ENCODE results near the gene KLHL22. TPM values are rescaled to one million over a fixed set of nuclear protein-coding genes. Genes with fewer than 3 reads are reported as not detected.

KLHL22 gene
- total and polyA plus RNA-seq, 5 donors = 17.9 to 25.8 (median 20.5) TPM

- WGBS = 94% methylated on average over 18 of the region's 18 CpGs
- Histone ChIP-seq H3K27me3 (ENCODE audit: control insufficient read depth, insufficient read depth) (no peaks in the 10 kb centered on the region), H3K4me3 (ENCODE audit: low read length) (no peak overlapping the region), H3K4me1 (ENCODE audit: control insufficient read depth, insufficient read depth, low read length) (no peaks in the 10 kb centered on the region), H3K9me3 (ENCODE audit: control insufficient read depth, low read length) (no peaks in the 10 kb centered on the region), H3K27ac (ENCODE audit: low read length) (no peak overlapping the region)
- no peak for DNase-seq
- no peak for ATAC-seq
- intact Hi-C loops (cut with DNase I) = no loop called here
These were observed 90.7 kb downstream of the KLHL22 start for GRCh38 chr22:20404881-20405280.

GRCh38 chr22:20403779-20404140 lies 91.8 kb downstream of the KLHL22 start:
- no peaks in the 10 kb centered on the region for H3K4me1 ChIP-seq (ENCODE audit: control insufficient read depth, insufficient read depth, low read length)
- 94% methylated on average over 6 of the region's 6 CpGs for WGBS
- H3K27ac ChIP-seq (ENCODE audit: low read length) = no peak overlapping the region
- DNase-seq = no peak
- no peak overlapping the region for H3K4me3 ChIP-seq (ENCODE audit: low read length)
- no peak for ATAC-seq
- intact Hi-C loops (cut with DNase I) = no loop called here
- H3K9me3 ChIP-seq (ENCODE audit: control insufficient read depth, low read length) = no peaks in the 10 kb centered on the region
- H3K27me3 ChIP-seq (ENCODE audit: control insufficient read depth, insufficient read depth) = no peaks in the 10 kb centered on the region

- DNase-seq (no peak), ATAC-seq (no peak)
- intact Hi-C loops (cut with DNase I) = no loop called here
- no peaks in the 10 kb centered on the region for H3K27me3 ChIP-seq (ENCODE audit: control insufficient read depth, insufficient read depth)
- 93% methylated on average over 9 of the region's 9 CpGs for WGBS
- no peak overlapping the region for H3K27ac ChIP-seq (ENCODE audit: low read length)
- H3K9me3 ChIP-seq (ENCODE audit: control insufficient read depth, low read length) = no peaks in the 10 kb centered on the region
- no peaks in the 10 kb centered on the region for H3K4me1 ChIP-seq (ENCODE audit: control insufficient read depth, insufficient read depth, low read length)
- no peak overlapping the region for H3K4me3 ChIP-seq (ENCODE audit: low read length)
These were observed 92.4 kb downstream of the KLHL22 start for GRCh38 chr22:20402960-20403778.

GRCh38 chr22:20401376-20402014 lies 94.1 kb downstream of the KLHL22 start:
- Histone ChIP-seq H3K9me3 (ENCODE audit: control insufficient read depth, low read length) (no peaks in the 10 kb centered on the region), H3K4me3 (ENCODE audit: low read length) (no peak overlapping the region), H3K27me3 (ENCODE audit: control insufficient read depth, insufficient read depth) (no peaks in the 10 kb centered on the region), H3K27ac (ENCODE audit: low read length) (no peak overlapping the region), H3K4me1 (ENCODE audit: control insufficient read depth, insufficient read depth, low read length) (no peaks in the 10 kb centered on the region)
- 97% methylated on average over 13 of the region's 13 CpGs for WGBS
- DNase-seq (no peak), ATAC-seq (no peak)
- intact Hi-C loops (cut with DNase I) = no loop called here

GRCh38 chr22:20400606-20401375 lies 94.8 kb downstream of the KLHL22 start:
- Histone ChIP-seq H3K27ac (ENCODE audit: low read length) (no peak overlapping the region), H3K9me3 (ENCODE audit: control insufficient read depth, low read length) (no peaks in the 10 kb centered on the region), H3K4me3 (ENCODE audit: low read length) (no peak overlapping the region), H3K4me1 (ENCODE audit: control insufficient read depth, insufficient read depth, low read length) (no peaks in the 10 kb centered on the region), H3K27me3 (ENCODE audit: control insufficient read depth, insufficient read depth) (no peaks in the 10 kb centered on the region)
- ATAC-seq (no peak), DNase-seq (no peak)
- WGBS = 92% methylated on average over 15 of the region's 15 CpGs
- intact Hi-C loops (cut with DNase I) = no loop called here

GRCh38 chr22:20399866-20400605 lies 95.6 kb downstream of the KLHL22 start:
- H3K4me1 ChIP-seq (ENCODE audit: control insufficient read depth, insufficient read depth, low read length) = peaks cover 4% of the 10 kb centered on the region
- H3K27ac ChIP-seq (ENCODE audit: low read length) = no peak overlapping the region
- H3K27me3 ChIP-seq (ENCODE audit: control insufficient read depth, insufficient read depth) = no peaks in the 10 kb centered on the region
- no peaks in the 10 kb centered on the region for H3K9me3 ChIP-seq (ENCODE audit: control insufficient read depth, low read length)
- intact Hi-C loops (cut with DNase I) = no loop called here
- no peak for ATAC-seq
- whole genome bisulfite sequencing = 80% methylated on average over 4 of the region's 4 CpGs
- no peak for DNase-seq
- no peak overlapping the region for H3K4me3 ChIP-seq (ENCODE audit: low read length)

GRCh38 chr22:20398420-20398819 lies 97.2 kb downstream of the KLHL22 start:
- no peaks in the 10 kb centered on the region for H3K9me3 ChIP-seq (ENCODE audit: control insufficient read depth, low read length)
- H3K27ac ChIP-seq (ENCODE audit: low read length) = no peak overlapping the region
- WGBS = 96% methylated on average over 5 of the region's 5 CpGs
- H3K4me3 ChIP-seq (ENCODE audit: low read length) = no peak overlapping the region
- intact Hi-C loops (cut with DNase I) = no loop called here
- H3K4me1 ChIP-seq (ENCODE audit: control insufficient read depth, insufficient read depth, low read length) = peaks cover 6% of the 10 kb centered on the region
- no peaks in the 10 kb centered on the region for H3K27me3 ChIP-seq (ENCODE audit: control insufficient read depth, insufficient read depth)
- DNase-seq (no peak), ATAC-seq (no peak)

- no peaks in the 10 kb centered on the region for H3K9me3 ChIP-seq (ENCODE audit: control insufficient read depth, low read length)
- 98% methylated on average over 2 of the region's 2 CpGs for WGBS
- H3K27me3 ChIP-seq (ENCODE audit: control insufficient read depth, insufficient read depth) = no peaks in the 10 kb centered on the region
- intact Hi-C loops (cut with DNase I) = no loop called here
- DNase-seq = no peak
- H3K4me1 ChIP-seq (ENCODE audit: control insufficient read depth, insufficient read depth, low read length) = peaks cover 6% of the 10 kb centered on the region
- no peak overlapping the region for H3K4me3 ChIP-seq (ENCODE audit: low read length)
- no peak for ATAC-seq
- no peak overlapping the region for H3K27ac ChIP-seq (ENCODE audit: low read length)
These were observed 98.1 kb downstream of the KLHL22 start for GRCh38 chr22:20397498-20397897.

GRCh38 chr22:20396639-20397038 lies 99.0 kb downstream of the KLHL22 start:
- H3K4me3 ChIP-seq (ENCODE audit: low read length) = no peak overlapping the region
- H3K27ac ChIP-seq (ENCODE audit: low read length) = no peak overlapping the region
- DNase-seq = no peak
- no peaks in the 10 kb centered on the region for H3K27me3 ChIP-seq (ENCODE audit: control insufficient read depth, insufficient read depth)
- 88% methylated on average over 1 of the region's 1 CpG for WGBS
- intact Hi-C loops (cut with DNase I) = no loop called here
- no peaks in the 10 kb centered on the region for H3K9me3 ChIP-seq (ENCODE audit: control insufficient read depth, low read length)
- H3K4me1 ChIP-seq (ENCODE audit: control insufficient read depth, insufficient read depth, low read length) = peaks cover 6% of the 10 kb centered on the region
- no peak for ATAC-seq

- Histone ChIP-seq H3K4me1 (ENCODE audit: control insufficient read depth, insufficient read depth, low read length) (peaks cover 6% of the 10 kb centered on the region), H3K4me3 (ENCODE audit: low read length) (no peak overlapping the region), H3K9me3 (ENCODE audit: control insufficient read depth, low read length) (no peaks in the 10 kb centered on the region), H3K27ac (ENCODE audit: low read length) (no peak overlapping the region), H3K27me3 (ENCODE audit: control insufficient read depth, insufficient read depth) (no peaks in the 10 kb centered on the region)
- intact Hi-C loops (cut with DNase I) = no loop called here
- ATAC-seq (no peak), DNase-seq (no peak)
- 64% methylated on average over 2 of the region's 2 CpGs for WGBS
These were observed 99.7 kb downstream of the KLHL22 start for GRCh38 chr22:20395907-20396287.

Data from right cardiac atrium (tissue), 5 donors.